HepG2 (cell line): ENCODE results near the gene DIS3L2. TPM values are rescaled to one million over a fixed set of nuclear protein-coding genes. Genes with fewer than 3 reads are reported as not detected.

Experiments
- ATAC-seq: fragments of 200-7000 bp; cut with Tn5 transposase; 3 replicates; pipeline ENCODE4 v1.9.1; 2020; ENCODE audit warnings: mild to moderate bottlenecking, moderate library complexity
- BruUV-seq: library from RNA; stranded (reverse); fragments of 400-500 nt; replicated peaks from 2 replicates; lab custom pipeline; 2021; lab: Mats Ljungman, UMichigan
- CTCF ChIA-PET: fragments of 300-600 bp; formaldehyde crosslinking; extraction: SDS; loops from one replicate; lab custom pipeline; 2021; ENCODE audit warnings: low total read pairs, inconsistent platforms, low intra/inter-chr PET ratio; lab: Yijun Ruan, JAX
- POLR2A ChIA-PET: fragments of 350-600 bp; sonication (Branson Sonifier 250); formaldehyde crosslinking; loops from one replicate; lab custom pipeline; 2020; ENCODE audit warnings: antibody characterized with exemption, inconsistent platforms; lab: Yijun Ruan, JAX
- DNase-seq: peaks from one replicate; pipeline ENCODE4 v3.0.0-alpha.2; 2015; ENCODE audit warnings: low spot score
- FAIRE-seq: peaks from 3 replicates; lab custom pipeline; 2011; peaks lifted over from hg19 to GRCh38; lab: Jason Lieb, UNC
- H2AFZ ChIP-seq: one replicate; pipeline ENCODE4 v1.6.1; 2011; ENCODE audit warnings: low read length, inconsistent platforms
- H3K27ac ChIP-seq: fragments of 300-600 bp; 3 replicates; pipeline ENCODE4 v1.8.0; 2011; ENCODE audit warnings: mixed run types, mild to moderate bottlenecking, mixed read lengths, low read length, inconsistent platforms; ENCODE audit not compliant: insufficient read depth; ENCODE audit errors: extremely low read length
- H3K27me3 ChIP-seq, 2 experiments: fragments of 200-600 bp in 1 of 2; 2 replicates in 1 of 2; 3 replicates in 1 of 2; pipeline versions ENCODE4 v1.6.0 to v1.8.0; 2011; ENCODE audit warnings: low read length in 2 of 2, mild to moderate bottlenecking in 2 of 2, moderate library complexity in 2 of 2, inconsistent platforms in 1 of 2; ENCODE audit not compliant: insufficient read depth in 2 of 2, control insufficient read depth in 1 of 2
- H3K36me3 ChIP-seq, 2 experiments: fragments of 200-600 bp in 1 of 2; replicated peaks in 1 of 2; 2 replicates in 1 of 2; 3 replicates in 1 of 2; pipeline versions ENCODE4 v1.5.1 to v1.8.0; 2011; ENCODE audit warnings: low read length in 2 of 2, inconsistent platforms in 1 of 2; ENCODE audit not compliant: insufficient read depth in 2 of 2, control insufficient read depth in 1 of 2
- H3K4me1 ChIP-seq: 2 replicates; pipeline ENCODE4 v1.5.1; 2012; ENCODE audit warnings: low read length, inconsistent platforms; ENCODE audit not compliant: insufficient read depth
- H3K4me2 ChIP-seq: 2 replicates; pipeline ENCODE4 v1.6.0; 2011; ENCODE audit warnings: low read depth, low read length, inconsistent platforms
- H3K4me3 ChIP-seq, 3 experiments: fragments of 200-600 bp in 1 of 3; sonication (generic), shearing (Covaris generic) in 1 of 3; replicated peaks in 1 of 3; 2 replicates each; pipeline ENCODE4 v1.5.1; 2011 to 2016; ENCODE audit warnings: low read length in 3 of 3, inconsistent platforms in 2 of 3, low read depth in 2 of 3, mild to moderate bottlenecking in 2 of 3, control low read depth in 1 of 3, mixed read lengths in 1 of 3; ENCODE audit not compliant: insufficient read depth in 1 of 3
- H3K79me2 ChIP-seq: one replicate; pipeline ENCODE4 v1.6.1; 2011; ENCODE audit warnings: low read length, inconsistent platforms; ENCODE audit not compliant: insufficient read depth
- H3K9ac ChIP-seq: 2 replicates; pipeline ENCODE4 v1.6.0; 2011; ENCODE audit warnings: mild to moderate bottlenecking, low read depth, low read length, inconsistent platforms; ENCODE audit not compliant: insufficient read depth
- H3K9me3 ChIP-seq: 2 replicates; pipeline ENCODE4 v1.5.1; 2012; ENCODE audit warnings: mild to moderate bottlenecking, low read length
- H4K20me1 ChIP-seq: 2 replicates; pipeline ENCODE4 v1.6.0; 2011; ENCODE audit warnings: inconsistent platforms, mild to moderate bottlenecking, low read length, moderate library complexity; ENCODE audit not compliant: insufficient read depth
- ATAD3A ChIP-seq: sonication (generic); formaldehyde crosslinking; IDR thresholded peaks from 2 replicates; pipeline ENCODE4 v1.4.0; 2020; ENCODE audit warnings: missing genetic modification reagents
- ERF ChIP-seq: IDR thresholded peaks from 2 replicates; pipeline ENCODE4 v1.6.1; 2018; ENCODE audit warnings: missing biosample characterization, missing genetic modification reagents
- FOXP4 ChIP-seq: sonication (generic); formaldehyde crosslinking; IDR thresholded peaks from 2 replicates; pipeline ENCODE4 v1.4.0; 2020; ENCODE audit warnings: missing genetic modification reagents
- HNF4A ChIP-seq: sonication (generic); formaldehyde crosslinking; IDR thresholded peaks from 2 replicates; pipeline ENCODE4 v1.4.0; 2020; ENCODE audit warnings: missing genetic modification reagents
- HNF4G ChIP-seq, 2 experiments: sonication (generic) in 1 of 2; formaldehyde crosslinking in 1 of 2; IDR thresholded peaks; 2 replicates each; pipeline versions ENCODE4 v1.4.0 to v1.6.1; 2011 to 2020; ENCODE audit warnings: borderline replicate concordance in 2 of 2, low read depth in 2 of 2, mild to moderate bottlenecking in 2 of 2, low read length in 1 of 2, missing genetic modification reagents in 1 of 2, moderate library complexity in 1 of 2
- KLF13 ChIP-seq: sonication (generic); formaldehyde crosslinking; IDR thresholded peaks from 2 replicates; pipeline ENCODE4 v1.4.0; 2020; ENCODE audit warnings: mild to moderate bottlenecking, missing genetic modification reagents
- MTA3 ChIP-seq: sonication (generic); formaldehyde crosslinking; IDR thresholded peaks from 2 replicates; pipeline ENCODE4 v1.4.0; 2020; ENCODE audit warnings: missing genetic modification reagents
- POGK ChIP-seq: sonication (generic); formaldehyde crosslinking; conservative IDR thresholded peaks from 2 replicates; pipeline ENCODE4 v1.8.0; 2022; ENCODE audit warnings: mild to moderate bottlenecking, moderate library complexity, missing genetic modification reagents
- RAD21 ChIP-seq: fragments of 450-650 bp; formaldehyde crosslinking; IDR thresholded peaks from 2 replicates; pipeline ENCODE4 v1.5.0; 2020; ENCODE audit warnings: mild to moderate bottlenecking
- REPIN1 ChIP-seq: sonication (generic); formaldehyde crosslinking; IDR thresholded peaks from 2 replicates; pipeline ENCODE4 v1.8.0; 2022; ENCODE audit warnings: missing genetic modification reagents, low read depth, mild to moderate bottlenecking, borderline replicate concordance
- SMC3 ChIP-seq: IDR thresholded peaks from 2 replicates; pipeline ENCODE4 v1.6.1; 2011; ENCODE audit warnings: low read length, improper control_type of control experiment
- TP53 ChIP-seq: sonication (generic); formaldehyde crosslinking; conservative IDR thresholded peaks from 2 replicates; pipeline ENCODE4 v1.4.0; 2020; ENCODE audit warnings: missing genetic modification reagents
- TRIM24 ChIP-seq: sonication (generic); formaldehyde crosslinking; IDR thresholded peaks from 2 replicates; pipeline ENCODE4 v1.8.0; 2022; ENCODE audit warnings: mild to moderate bottlenecking, missing genetic modification reagents
- XRCC5 ChIP-seq: fragments of 200-400 bp; formaldehyde crosslinking; optimal IDR thresholded peaks from 2 replicates; pipeline ENCODE3; 2017; ENCODE audit warnings: mild to moderate bottlenecking, low read length
- ZBTB25 ChIP-seq: IDR thresholded peaks from 2 replicates; pipeline ENCODE4 v1.6.1; 2018; ENCODE audit warnings: missing genetic modification reagents
- ZFY ChIP-seq: sonication (generic); formaldehyde crosslinking; IDR thresholded peaks from 2 replicates; pipeline ENCODE4 v1.4.0; 2020; ENCODE audit warnings: missing genetic modification reagents
- ZMYM3 ChIP-seq: sonication (generic); formaldehyde crosslinking; IDR thresholded peaks from 2 replicates; pipeline ENCODE4 v1.5.1; 2020; ENCODE audit warnings: mild to moderate bottlenecking, missing genetic modification reagents
- ZNF329 ChIP-seq: sonication (generic); formaldehyde crosslinking; IDR thresholded peaks from 2 replicates; pipeline ENCODE4 v1.9.0; 2021; ENCODE audit warnings: low read depth, mild to moderate bottlenecking, missing genetic modification reagents
- ZNF331 ChIP-seq: sonication (generic); formaldehyde crosslinking; IDR thresholded peaks from 2 replicates; pipeline ENCODE4 v1.4.0; 2020; ENCODE audit warnings: missing genetic modification reagents
- ZNF550 ChIP-seq: sonication (generic); formaldehyde crosslinking; IDR thresholded peaks from 2 replicates; pipeline ENCODE4 v1.4.0; 2020; ENCODE audit warnings: mild to moderate bottlenecking, missing genetic modification reagents, borderline replicate concordance
- ZNF629 ChIP-seq: sonication (generic); formaldehyde crosslinking; conservative IDR thresholded peaks from 2 replicates; pipeline ENCODE4 v1.5.0; 2020; ENCODE audit warnings: missing genetic modification reagents
- ZNF746 ChIP-seq: sonication (generic); formaldehyde crosslinking; IDR thresholded peaks from 2 replicates; pipeline ENCODE4 v1.8.0; 2022; ENCODE audit warnings: mild to moderate bottlenecking, missing genetic modification reagents
- ZSCAN9 ChIP-seq: IDR thresholded peaks from 2 replicates; pipeline ENCODE4 v1.6.1; 2016; ENCODE audit warnings: borderline replicate concordance
- WGBS: methylation state at CpG from one replicate; pipeline ENCODE4 v1.1.6; 2017; ENCODE audit warnings: low lambda C conversion rate; 5-methylcytosine and 5-hydroxymethylcytosine counted together
- in situ Hi-C: cut with HindIII; loops from 2 replicates; pipeline ENCODE4 v1.10.0; 2017; ENCODE audit warnings: low pct_unique_long_range_greater_than_20kb; ENCODE audit not compliant: extremely low pct_ligation_motif_present
- intact Hi-C: fragments of 100-400 bp; cut with micrococcal nuclease; formaldehyde crosslinking; loops from one replicate; pipeline ENCODE4 v1.10.0; 2022; ENCODE audit not compliant: unreplicated experiment
- polyA plus RNA-seq, 8 experiments: library from polyadenylated mRNA; depleted of rRNA in 3 of 8; stranded (reverse) in 7 of 8; unstranded in 1 of 8; fragments of >200 nt; fragmentation: Illumina TruSeq in 4 of 8; extraction: Trizol in 4 of 8; gene quantifications; 2 replicates each; pipeline versions ENCODE4 v1.2.1 to v1.2.3, GENCODE V29; 2011 to 2016; ENCODE audit warnings: low read depth in 4 of 8, missing spikeins in 1 of 8, mixed read lengths in 1 of 8; ENCODE audit not compliant: insufficient read depth in 1 of 8
- total RNA-seq, 5 experiments: library from RNA; depleted of rRNA; stranded (reverse); fragments of >200 nt; fragmentation: Illumina TruSeq; extraction: Trizol; gene quantifications; 2 replicates each; pipeline ENCODE4 v1.2.3, GENCODE V29; 2016; ENCODE audit warnings: low read depth in 1 of 5

Gene DIS3L2
- total and polyA plus RNA-seq, 2 of the 13 experiments (the other 11 are each of a cell fraction or from before 2014, with no cell fraction given) = 7.0 to 23.9 TPM

- WGBS = 80% methylated on average over 3 of the region's 3 CpGs
- Histone ChIP-seq H3K9me3 (no peaks in the 10 kb centered on the region), H4K20me1 (no peaks in the 10 kb centered on the region), H3K4me3 (no peak overlapping the region), H3K27me3 (no peaks in the 10 kb centered on the region), H3K9ac (no peak overlapping the region), H3K4me1 (peaks cover 13% of the 10 kb centered on the region), H3K79me2 (no peaks in the 10 kb centered on the region), H2AFZ (no peak overlapping the region), H3K36me3 (no peaks in the 10 kb centered on the region), H3K27ac (no peak overlapping the region), H3K4me2 (no peak overlapping the region)
- FAIRE-seq (peak; percentile 93), DNase-seq (peak; percentile 72), ATAC-seq (peak; percentile 99)
- BruUV-seq = no TSS peak
- CTCF ChIA-PET = interaction anchor here (0.6 to 2.1 kb wide), 2 partner anchors 113 to 210 kb away, joined by 3 to 9 read pairs; no protein-coding TSS in a partner anchor
- POLR2A ChIA-PET = interaction anchor here (2.0 kb wide), 1 partner anchor 9 kb away, joined by 7 read pairs; no protein-coding TSS in a partner anchor
- in situ Hi-C loops (no loop called here), intact Hi-C loops (loop anchor here (1.0 kb wide), 2 partner anchors 175 to 210 kb away; no protein-coding TSS in a partner anchor)
- no peak for TF ChIP-seq REPIN1
- no peak for TF ChIP-seq ZNF329 (CRISPR knock-in tag)
- no peak for TF ChIP-seq FOXP4 (CRISPR knock-in tag)
- TF ChIP-seq ZNF629 (CRISPR knock-in tag) = peak; percentile 62
- 0 out of 2 replicates have a peak, but pooled peaks have one; percentile 30 for TF ChIP-seq ZNF746 (CRISPR knock-in tag)
- 0 out of 2 replicates have a peak, but pooled peaks have one; percentile 28 for TF ChIP-seq ZBTB25 (CRISPR knock-in tag)
- TF ChIP-seq ATAD3A = no peak
- no peak for TF ChIP-seq ZMYM3
- TF ChIP-seq MTA3 (CRISPR knock-in tag) = no peak
- TF ChIP-seq KLF13 (CRISPR knock-in tag) = no peak
- TF ChIP-seq TP53 (CRISPR knock-in tag) = no peak
- peak; percentile 84 for TF ChIP-seq SMC3
- no peak for TF ChIP-seq POGK
- peak; percentile 81 for TF ChIP-seq RAD21
- TF ChIP-seq ZNF331 = peak; percentile 57; the same call in 1 of the 2 replicates
- TF ChIP-seq TRIM24 (CRISPR knock-in tag) = no peak
- TF ChIP-seq ERF (CRISPR knock-in tag) = 0 out of 2 replicates have a peak, but pooled peaks have one; percentile 34
- no peak for TF ChIP-seq ZNF550 (CRISPR knock-in tag)
- no peak for TF ChIP-seq ZSCAN9 (CRISPR knock-in tag)
- TF ChIP-seq HNF4A (CRISPR knock-in tag) = peak; percentile 80
- TF ChIP-seq HNF4G (IDR thresholded peaks at IDR 0.05; ENCODE audit: borderline replicate concordance, low read depth, low read length) = peak; percentile 66
- TF ChIP-seq HNF4G (CRISPR knock-in tag; IDR thresholded peaks at IDR 0.05; ENCODE audit: borderline replicate concordance, low read depth) = no peak
- no peak for TF ChIP-seq ZFY (CRISPR knock-in tag)
- TF ChIP-seq XRCC5 = peak; percentile 53
These were observed 155.9 kb downstream of the DIS3L2 start for GRCh38 chr2:232117413-232117812.
